Measurements from ENCODE around the gene CENPB. TPM values are rescaled to one million over a fixed set of nuclear protein-coding genes. Genes with fewer than 3 reads are reported as not detected.

Gene CENPB
- total and polyA plus RNA-seq, 10 of the 15 experiments (the other 5 are each of a cell fraction or from before 2014, with no cell fraction given): 0.16 to 71.2 (median 14.0) TPM

DNA sequence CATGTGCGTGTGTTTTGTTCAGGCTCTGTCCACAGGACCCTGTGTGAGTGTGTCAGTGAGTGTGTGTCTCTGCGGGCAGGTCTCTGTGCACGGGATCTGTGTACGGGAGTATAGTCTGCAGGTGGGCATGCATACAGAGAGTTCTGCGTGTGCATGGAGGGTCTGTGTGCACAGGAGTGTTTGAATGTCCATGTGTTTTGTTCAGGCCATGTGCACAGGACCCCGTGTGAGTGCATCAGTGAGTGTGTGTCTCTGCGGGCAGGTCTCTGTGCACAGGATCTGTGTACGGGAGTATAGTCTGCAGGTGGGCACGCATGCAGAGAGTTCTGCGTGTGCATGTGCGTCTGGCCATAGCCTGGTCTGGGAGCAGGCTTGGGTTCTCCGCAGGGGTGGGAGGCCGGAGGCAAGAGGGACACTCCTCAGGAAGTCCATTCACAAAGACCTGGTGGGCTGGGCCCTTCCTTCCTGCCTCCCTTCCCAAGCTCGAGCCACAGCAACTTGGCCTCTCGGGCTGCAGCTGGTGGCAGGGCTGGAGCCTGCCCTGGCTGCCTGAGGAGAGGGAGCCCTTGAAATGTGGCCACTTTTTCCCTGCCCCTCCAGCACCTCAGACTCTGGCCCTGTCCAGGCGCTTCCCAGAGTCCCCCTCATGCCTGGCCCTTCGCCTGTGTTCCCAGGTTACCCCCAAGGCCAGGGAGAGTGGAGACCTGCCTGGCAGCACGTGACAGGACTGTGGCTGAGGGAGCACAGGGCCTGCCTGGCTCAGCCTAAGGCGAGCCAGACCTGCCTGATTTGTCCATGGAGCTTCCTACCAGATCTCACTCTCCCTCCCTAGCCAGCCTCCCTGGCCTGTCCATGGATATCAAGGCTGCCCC lies 47.2 kb downstream of the CENPB start (continued):
- TF ChIP-seq ZZZ3 (IDR thresholded peaks at IDR 0.05; ENCODE audit: control insufficient read depth, insufficient read length, low read depth) (no peak), ATF7 (IDR thresholded peaks at IDR 0.05; ENCODE audit: low read depth) (no peak), LARP7 (IDR thresholded peaks at IDR 0.05) (no peak), PAX8 (IDR thresholded peaks at IDR 0.05) (no peak), MYB (IDR thresholded peaks at IDR 0.05; ENCODE audit: borderline replicate concordance, low read depth, low read length) (no peak), SIX5 (IDR thresholded peaks at IDR 0.05; ENCODE audit: low read depth, low read length, severe bottlenecking) (no peak), ESRRA (IDR thresholded peaks at IDR 0.05; ENCODE audit: low read length) (no peak)

DNA sequence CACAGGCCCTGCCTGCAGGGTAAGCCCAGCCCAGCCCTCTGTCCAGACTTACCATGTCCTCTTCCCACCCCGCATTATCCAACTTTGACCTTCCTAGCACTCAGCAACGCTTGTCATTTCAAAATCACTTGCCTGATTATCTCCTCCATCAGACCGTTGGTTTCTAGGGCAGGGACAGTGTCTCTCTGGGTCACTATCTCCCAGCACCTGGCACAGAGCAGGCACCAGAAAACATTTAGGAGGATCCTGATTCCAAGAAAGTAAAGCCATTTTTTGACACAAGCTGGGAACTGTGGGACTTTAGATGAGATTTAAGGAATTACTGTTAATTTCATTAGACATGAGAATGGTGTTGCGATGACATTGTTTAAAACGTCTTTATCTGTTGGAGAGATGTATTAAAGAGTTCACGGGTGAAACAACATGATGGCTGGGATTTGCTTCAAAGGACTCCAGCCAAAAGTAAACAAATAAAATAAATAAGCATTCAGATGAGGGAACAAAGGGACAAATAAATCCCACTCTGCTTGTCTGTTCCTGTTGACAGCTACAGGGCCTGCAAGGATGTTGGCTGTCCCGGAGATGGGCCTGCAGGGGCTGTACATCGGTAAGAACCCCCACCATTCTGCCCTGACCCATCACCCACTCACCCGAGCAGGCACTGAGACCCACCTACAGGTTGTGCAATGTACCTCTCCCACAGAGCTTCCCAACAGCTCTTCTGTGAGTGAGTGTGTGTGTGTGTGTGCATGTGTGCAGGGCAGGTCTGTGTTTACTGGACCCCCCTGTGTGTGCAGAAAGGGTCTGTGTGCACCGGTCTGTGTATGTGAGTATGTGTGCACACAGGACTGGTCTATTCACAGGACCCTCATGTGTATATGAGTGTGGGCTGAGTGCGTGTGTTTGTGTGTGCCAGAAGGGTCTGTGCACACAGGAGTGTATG lies 48.2 kb downstream of the CENPB start:
- intact Hi-C loops (cut with micrococcal nuclease; ENCODE audit: unreplicated experiment): no loop called here
- WGBS (ENCODE audit: insufficient coverage, insufficient replicate concordance, low lambda C conversion rate, missing lambda C conversion rate): 31% methylated on average over 11 of the region's 11 CpGs
- ChIA-PET POLR2A (no interaction called here), SMC1A (ENCODE audit: uncharacterized antibody, unreplicated experiment) (interaction anchor here (0.6 kb wide), 1 partner anchor 19 kb away, joined by 4 read pairs; no protein-coding TSS in a partner anchor), RAD21 (ENCODE audit: unreplicated experiment) (no interaction called here), CTCF (no interaction called here)
- DNase-seq (ENCODE audit: low read depth, low spot score) (no peak), FAIRE-seq (no peak), ATAC-seq (no peak)
- BruUV-seq (replicated peaks): no TSS peak
- Histone ChIP-seq H3K4me3 (no peak overlapping the region), H3K4me2 (ENCODE audit: control insufficient read depth, insufficient read depth) (no peak overlapping the region), H3K9ac (ENCODE audit: control insufficient read depth, insufficient read depth, low read length) (no peak overlapping the region), H3K79me2 (ENCODE audit: control insufficient read depth, insufficient read depth, low read length) (no peaks in the 10 kb centered on the region), H2AFZ (ENCODE audit: control insufficient read depth, low read depth, low read length) (no peak overlapping the region), H3K4me1 (ENCODE audit: control insufficient read depth, insufficient read depth, low read length) (no peaks in the 10 kb centered on the region), H3K27me3 (replicated peaks in 1 of 2; ENCODE audit: control insufficient read depth in 2 of 2, insufficient read depth in 2 of 2, low read length in 1 of 2) (no peaks in the 10 kb centered on the region), H3K9me3 (replicated peaks; ENCODE audit: control insufficient read depth, insufficient read depth, low read length) (no peaks in the 10 kb centered on the region), H3K27ac (ENCODE audit: control insufficient read depth, insufficient read depth) (no peak overlapping the region), H4K20me1 (ENCODE audit: control insufficient read depth, insufficient read depth) (no peaks in the 10 kb centered on the region), H3K36me3 (ENCODE audit: control insufficient read depth in 2 of 2, insufficient read depth in 2 of 2, low read length in 1 of 2) (no peaks in the 10 kb centered on the region)
- in situ Hi-C loops (cut with MboI): no loop called here
- TF ChIP-seq, protein P1, sequence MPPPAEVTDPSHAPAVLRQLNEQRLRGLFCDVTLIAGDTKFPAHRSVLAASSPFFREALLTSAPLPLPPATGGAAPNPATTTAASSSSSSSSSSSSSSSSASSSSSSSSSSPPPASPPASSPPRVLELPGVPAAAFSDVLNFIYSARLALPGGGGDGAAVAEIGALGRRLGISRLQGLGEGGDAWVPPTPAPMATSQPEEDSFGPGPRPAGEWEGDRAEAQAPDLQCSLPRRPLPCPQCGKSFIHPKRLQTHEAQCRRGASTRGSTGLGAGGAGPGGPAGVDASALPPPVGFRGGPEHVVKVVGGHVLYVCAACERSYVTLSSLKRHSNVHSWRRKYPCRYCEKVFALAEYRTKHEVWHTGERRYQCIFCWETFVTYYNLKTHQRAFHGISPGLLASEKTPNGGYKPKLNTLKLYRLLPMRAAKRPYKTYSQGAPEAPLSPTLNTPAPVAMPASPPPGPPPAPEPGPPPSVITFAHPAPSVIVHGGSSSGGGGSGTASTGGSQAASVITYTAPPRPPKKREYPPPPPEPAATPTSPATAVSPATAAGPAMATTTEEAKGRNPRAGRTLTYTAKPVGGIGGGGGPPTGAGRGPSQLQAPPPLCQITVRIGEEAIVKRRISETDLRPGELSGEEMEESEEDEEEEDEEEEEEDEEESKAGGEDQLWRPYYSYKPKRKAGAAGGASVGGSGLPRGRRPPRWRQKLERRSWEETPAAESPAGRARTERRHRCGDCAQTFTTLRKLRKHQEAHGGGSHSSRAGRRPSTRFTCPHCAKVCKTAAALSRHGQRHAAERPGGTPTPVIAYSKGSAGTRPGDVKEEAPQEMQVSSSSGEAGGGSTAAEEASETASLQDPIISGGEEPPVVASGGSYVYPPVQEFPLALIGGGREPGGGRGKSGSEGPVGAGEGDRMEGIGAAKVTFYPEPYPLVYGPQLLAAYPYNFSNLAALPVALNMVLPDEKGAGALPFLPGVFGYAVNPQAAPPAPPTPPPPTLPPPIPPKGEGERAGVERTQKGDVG (CRISPR knock-in tag; IDR thresholded peaks at IDR 0.05): no peak
- TF ChIP-seq SIN3A (IDR thresholded peaks at IDR 0.05; ENCODE audit: low read depth, low read length) (no peak), RFX5 (IDR thresholded peaks at IDR 0.05; ENCODE audit: low read depth, low read length) (no peak), EZH2 (IDR thresholded peaks at IDR 0.05; ENCODE audit: borderline replicate concordance, control insufficient read depth, low read depth, low read length) (no peak), TCF3 (IDR thresholded peaks at IDR 0.05; ENCODE audit: borderline replicate concordance, insufficient read depth, low read depth, low read length) (no peak), CREB1 (IDR thresholded peaks at IDR 0.05; ENCODE audit: low read depth) (no peak), STAT1 (conservative IDR thresholded peaks at IDR 0.05) (no peak), HDAC2 (IDR thresholded peaks at IDR 0.05) (no peak), PML (IDR thresholded peaks at IDR 0.05; ENCODE audit: low read length) (no peak), RELA (IDR thresholded peaks at IDR 0.05; ENCODE audit: borderline replicate concordance, partially characterized antibody) (no peak)
